22Rv1 (cell line): Measurements from ENCODE around the gene TMEM145.

ENCODE experiments used
- ZFX ChIP-seq: fragments of 450-650 bp; IDR thresholded peaks from 2 replicates; pipeline ENCODE4 v1.6.1; 2017; ENCODE audit warnings: antibody characterized with exemption, borderline replicate concordance
- TF ChIP-seq, protein P1 (sequence below): fragments of 450-650 bp; IDR thresholded peaks from 2 replicates; pipeline ENCODE4 v1.5.1; 2017; ENCODE audit warnings: mild to moderate bottlenecking

DNA sequence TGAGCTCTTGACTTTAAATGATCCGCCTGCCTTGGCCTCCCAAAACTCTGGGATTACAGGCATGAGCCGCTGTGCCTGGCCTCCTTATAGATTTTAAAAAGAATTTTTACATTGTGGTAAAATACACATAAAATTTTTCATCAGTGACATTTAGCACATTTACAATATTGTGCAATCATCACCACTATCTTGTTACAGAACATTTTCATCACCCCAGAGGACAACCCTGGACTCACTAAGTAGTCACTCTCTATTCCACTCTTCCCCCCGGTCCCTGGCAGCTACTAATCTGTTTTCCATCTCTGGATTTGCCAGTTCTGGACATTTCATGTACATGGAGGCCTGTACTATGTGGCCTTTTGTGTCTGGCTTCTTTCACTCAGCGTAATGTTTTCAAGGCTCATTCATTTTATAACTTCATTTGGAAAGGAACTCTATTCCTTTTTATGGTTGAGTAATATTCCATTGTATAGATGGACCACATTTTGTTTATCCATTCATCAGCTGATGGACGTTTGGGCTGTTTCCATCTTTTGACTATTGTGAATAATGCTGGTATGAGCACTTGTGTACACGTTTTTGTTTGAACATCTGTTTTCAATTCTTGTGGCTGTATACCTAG is 32.2 kb downstream of the TMEM145 start:
- TF ChIP-seq, protein P1, sequence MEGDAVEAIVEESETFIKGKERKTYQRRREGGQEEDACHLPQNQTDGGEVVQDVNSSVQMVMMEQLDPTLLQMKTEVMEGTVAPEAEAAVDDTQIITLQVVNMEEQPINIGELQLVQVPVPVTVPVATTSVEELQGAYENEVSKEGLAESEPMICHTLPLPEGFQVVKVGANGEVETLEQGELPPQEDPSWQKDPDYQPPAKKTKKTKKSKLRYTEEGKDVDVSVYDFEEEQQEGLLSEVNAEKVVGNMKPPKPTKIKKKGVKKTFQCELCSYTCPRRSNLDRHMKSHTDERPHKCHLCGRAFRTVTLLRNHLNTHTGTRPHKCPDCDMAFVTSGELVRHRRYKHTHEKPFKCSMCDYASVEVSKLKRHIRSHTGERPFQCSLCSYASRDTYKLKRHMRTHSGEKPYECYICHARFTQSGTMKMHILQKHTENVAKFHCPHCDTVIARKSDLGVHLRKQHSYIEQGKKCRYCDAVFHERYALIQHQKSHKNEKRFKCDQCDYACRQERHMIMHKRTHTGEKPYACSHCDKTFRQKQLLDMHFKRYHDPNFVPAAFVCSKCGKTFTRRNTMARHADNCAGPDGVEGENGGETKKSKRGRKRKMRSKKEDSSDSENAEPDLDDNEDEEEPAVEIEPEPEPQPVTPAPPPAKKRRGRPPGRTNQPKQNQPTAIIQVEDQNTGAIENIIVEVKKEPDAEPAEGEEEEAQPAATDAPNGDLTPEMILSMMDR: no peak
- no peak for TF ChIP-seq ZFX
